PFSK-1 (cell line): Measurements from ENCODE around the gene RANBP1.

Experiments used
- POLR2AphosphoS5 ChIP-seq: IDR thresholded peaks from 2 replicates; pipeline ENCODE4 v1.6.1; 2012; ENCODE audit warnings: low read depth, mild to moderate bottlenecking, control low read depth, low read length, moderate library complexity
- REST ChIP-seq, 2 experiments: IDR thresholded peaks; 2 replicates each; pipeline versions ENCODE4 v1.6.1 to v1.8.0; 2011 to 2012; ENCODE audit warnings: low read depth in 2 of 2, low read length in 2 of 2, control low read depth in 1 of 2, inconsistent platforms in 1 of 2, mild to moderate bottlenecking in 1 of 2, moderate library complexity in 1 of 2; ENCODE audit not compliant: insufficient read depth in 1 of 2
- SIN3A ChIP-seq: IDR thresholded peaks from 2 replicates; pipeline ENCODE4 v1.6.1; 2012; ENCODE audit warnings: mild to moderate bottlenecking, low read length, moderate library complexity, borderline replicate concordance; ENCODE audit not compliant: insufficient read depth
- TAF1 ChIP-seq: IDR thresholded peaks from 2 replicates; pipeline ENCODE4 v1.6.1; 2012; ENCODE audit warnings: low read length, control low read depth, borderline replicate concordance; ENCODE audit not compliant: insufficient read depth

GRCh38 chr22:20140107-20140445 lies 24.2 kb downstream of the RANBP1 start:
- no peak for TF ChIP-seq TAF1
- no peak for TF ChIP-seq REST (IDR thresholded peaks at IDR 0.05; ENCODE audit: insufficient read depth in 1 of 2, low read depth in 2 of 2, low read length in 2 of 2)
- TF ChIP-seq POLR2AphosphoS5, result no peak
- TF ChIP-seq SIN3A, result no peak
